ENCODE data around the gene KCNK1. TPM values are rescaled to one million over a fixed set of nuclear protein-coding genes. Genes with fewer than 3 reads are reported as not detected.

The KCNK1 gene
- total RNA-seq, 1 donor: 2.9 TPM

- no peak overlapping the region for H3K4me3 ChIP-seq (ENCODE audit: low read depth, low read length)
- no peak for DNase-seq (ENCODE audit: low read depth)
- no peak for TF ChIP-seq CTCF (IDR thresholded peaks at IDR 0.05; ENCODE audit: insufficient read depth, low read length)
Measured at GRCh38 chr1:233640179-233640578, 26.3 kb downstream of the KCNK1 start.

GRCh38 chr1:233641029-233641428 is 27.1 kb downstream of the KCNK1 start:
- no peak for TF ChIP-seq CTCF (IDR thresholded peaks at IDR 0.05; ENCODE audit: insufficient read depth, low read length)
- DNase-seq (ENCODE audit: low read depth): no peak
- H3K4me3 ChIP-seq (ENCODE audit: low read depth, low read length): no peak overlapping the region

- no peak overlapping the region for H3K4me3 ChIP-seq (ENCODE audit: low read depth, low read length)
- DNase-seq (ENCODE audit: low read depth): peak; percentile 7
- TF ChIP-seq CTCF (IDR thresholded peaks at IDR 0.05; ENCODE audit: insufficient read depth, low read length): no peak
Measured at GRCh38 chr1:233647073-233647472, 33.2 kb downstream of the KCNK1 start.

GRCh38 chr1:233647636-233648035 is 33.7 kb downstream of the KCNK1 start:
- no peak overlapping the region for H3K4me3 ChIP-seq (ENCODE audit: low read depth, low read length)

GRCh38 chr1:233651061-233651460 is 37.2 kb downstream of the KCNK1 start:
- H3K4me3 ChIP-seq (ENCODE audit: low read depth, low read length): no peak overlapping the region
- no peak for TF ChIP-seq CTCF (IDR thresholded peaks at IDR 0.05; ENCODE audit: insufficient read depth, low read length)
- no peak for DNase-seq (ENCODE audit: low read depth)

More at GRCh38 chr1:233647636-233648035, 33.7 kb downstream of the KCNK1 start:
- no peak for DNase-seq (ENCODE audit: low read depth)
- TF ChIP-seq CTCF (IDR thresholded peaks at IDR 0.05; ENCODE audit: insufficient read depth, low read length): no peak

- no peak for DNase-seq (ENCODE audit: low read depth)
- no peak overlapping the region for H3K4me3 ChIP-seq (ENCODE audit: low read depth, low read length)
- no peak for TF ChIP-seq CTCF (IDR thresholded peaks at IDR 0.05; ENCODE audit: insufficient read depth, low read length)
Measured at GRCh38 chr1:233651563-233652233, 37.8 kb downstream of the KCNK1 start.

- TF ChIP-seq CTCF (IDR thresholded peaks at IDR 0.05; ENCODE audit: insufficient read depth, low read length): no peak
- DNase-seq (ENCODE audit: low read depth): no peak
- no peak overlapping the region for H3K4me3 ChIP-seq (ENCODE audit: low read depth, low read length)
Measured at GRCh38 chr1:233652526-233652925, 38.6 kb downstream of the KCNK1 start.
